Smooth muscle cell (in vitro differentiated cells): ENCODE measurements around the gene AUTS2. TPM values are rescaled to one million over a fixed set of nuclear protein-coding genes. Genes with fewer than 3 reads are reported as not detected.

Experiments used
- DNase-seq: peaks from one replicate; lab custom pipeline; 2025; ENCODE audit not compliant: unreplicated experiment; lab: John Stamatoyannopoulos, UW
- H2AFZ ChIP-seq: fragments of 200-600 bp; sonication (generic); 2 replicates; pipeline ENCODE4 v1.6.0; 2016; ENCODE audit warnings: antibody characterized with exemption, low read depth, mild to moderate bottlenecking
- H3F3A ChIP-seq: fragments of 200-600 bp; sonication (generic); 2 replicates; pipeline ENCODE4 v1.6.0; 2017; ENCODE audit warnings: antibody characterized with exemption, low read depth
- H3K27ac ChIP-seq: fragments of 200-600 bp; sonication (generic); 2 replicates; pipeline ENCODE4 v1.5.1; 2016; ENCODE audit warnings: low read depth, mild to moderate bottlenecking
- H3K27me3 ChIP-seq: fragments of 200-600 bp; sonication (generic); 2 replicates; pipeline ENCODE4 v1.6.1; 2016; ENCODE audit warnings: low read depth, mild to moderate bottlenecking
- H3K36me3 ChIP-seq: fragments of 200-600 bp; sonication (generic); 2 replicates; pipeline ENCODE4 v1.5.1; 2016; ENCODE audit warnings: low read depth
- H3K4me1 ChIP-seq: fragments of 200-600 bp; sonication (generic); 2 replicates; pipeline ENCODE4 v1.5.1; 2016; ENCODE audit warnings: low read depth
- H3K4me2 ChIP-seq: fragments of 200-600 bp; sonication (generic); 2 replicates; pipeline ENCODE4 v1.6.0; 2016; ENCODE audit warnings: mild to moderate bottlenecking
- H3K4me3 ChIP-seq: fragments of 200-600 bp; sonication (generic); 2 replicates; pipeline ENCODE4 v1.5.1; 2016; ENCODE audit warnings: mild to moderate bottlenecking
- H3K79me2 ChIP-seq: fragments of 200-600 bp; sonication (generic); 2 replicates; pipeline ENCODE4 v1.6.0; 2016; ENCODE audit warnings: low read depth, mild to moderate bottlenecking
- H3K9ac ChIP-seq: fragments of 200-600 bp; sonication (generic); 2 replicates; pipeline ENCODE4 v1.6.0; 2016; ENCODE audit warnings: low read depth
- H3K9me3 ChIP-seq: fragments of 200-600 bp; sonication (generic); replicated peaks from 2 replicates; pipeline ENCODE4 v1.5.1; 2016; ENCODE audit warnings: low read depth
- H4K20me1 ChIP-seq: fragments of 200-600 bp; sonication (generic); 2 replicates; pipeline ENCODE4 v1.6.0; 2016; ENCODE audit warnings: low read depth
- CTCF ChIP-seq: fragments of 200-600 bp; sonication (generic); IDR thresholded peaks from 2 replicates; pipeline ENCODE4 v1.5.1; 2017; ENCODE audit warnings: borderline replicate concordance, mild to moderate bottlenecking, antibody characterized with exemption; ENCODE audit not compliant: insufficient read depth, poor library complexity, severe bottlenecking
- WGBS: methylation state at CpG from one replicate; pipeline ENCODE4 v1.1.7; 2016; ENCODE audit warnings: low lambda C conversion rate; 5-methylcytosine and 5-hydroxymethylcytosine counted together
- polyA plus RNA-seq: library from polyadenylated mRNA; unstranded; fragments of >200 nt; fragmentation: Nextera tagmentation; extraction: Ambion mirVana; gene quantifications from 2 replicates; pipeline ENCODE4 v1.2.1, GENCODE V29; 2016
- total RNA-seq: library from RNA; depleted of rRNA; stranded (reverse); fragments of >200 nt; gene quantifications from 2 replicates; pipeline ENCODE4 v1.2.3, GENCODE V29; 2014

AUTS2 gene
- total and polyA plus RNA-seq, 2 experiments from 2014 or later: 6.5 to 8.6 TPM

DNA sequence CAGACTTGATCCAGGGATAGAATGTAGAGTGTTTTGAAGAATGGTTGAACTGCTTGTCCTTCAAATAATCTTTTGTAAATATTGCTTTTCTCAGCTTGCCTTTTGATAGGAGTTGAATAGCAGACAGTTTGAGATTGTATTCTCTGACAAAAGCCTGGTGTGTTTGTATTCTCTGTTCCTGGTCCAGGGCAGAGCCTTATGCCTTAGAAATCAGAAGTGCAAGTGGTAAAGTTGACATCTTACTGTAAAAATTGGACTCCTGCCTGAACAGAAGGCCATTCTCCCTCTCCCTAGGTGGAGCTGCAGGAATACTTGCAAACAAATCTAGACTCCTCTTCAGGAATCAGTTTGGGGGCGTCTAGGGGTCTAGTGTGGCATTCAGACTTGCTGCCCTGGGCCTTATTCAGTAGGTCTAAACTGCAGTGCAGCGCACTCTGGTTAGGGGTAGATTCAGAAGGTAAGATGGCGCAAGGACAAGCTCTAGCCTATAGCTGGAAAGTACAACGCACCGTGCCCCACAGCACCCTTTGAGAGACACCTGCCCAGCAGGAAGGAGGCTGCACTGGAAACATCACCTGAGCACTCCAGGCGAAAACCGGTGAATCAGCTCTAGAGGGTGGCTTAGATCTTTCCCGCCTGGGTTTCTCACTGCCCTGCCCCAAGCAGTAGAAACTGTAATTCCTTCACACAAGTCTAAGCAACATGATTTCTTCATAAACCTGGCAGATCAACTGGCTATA, 925.1 kb downstream of the AUTS2 start:
- Histone ChIP-seq H3K9ac (no peak overlapping the region), H3K4me1 (no peaks in the 10 kb centered on the region), H3K4me2 (no peak overlapping the region), H3K27me3 (peaks cover 21% of the 10 kb centered on the region), H2AFZ (no peak overlapping the region), H3K79me2 (no peaks in the 10 kb centered on the region), H4K20me1 (no peaks in the 10 kb centered on the region), H3K4me3 (no peak overlapping the region), H3K9me3 (no peaks in the 10 kb centered on the region), H3K27ac (no peak overlapping the region), H3F3A (no peaks in the 10 kb centered on the region), H3K36me3 (no peaks in the 10 kb centered on the region)
- DNase-seq: no peak
- WGBS: 93% methylated on average over 8 of the region's 8 CpGs
- no peak for TF ChIP-seq CTCF

DNA sequence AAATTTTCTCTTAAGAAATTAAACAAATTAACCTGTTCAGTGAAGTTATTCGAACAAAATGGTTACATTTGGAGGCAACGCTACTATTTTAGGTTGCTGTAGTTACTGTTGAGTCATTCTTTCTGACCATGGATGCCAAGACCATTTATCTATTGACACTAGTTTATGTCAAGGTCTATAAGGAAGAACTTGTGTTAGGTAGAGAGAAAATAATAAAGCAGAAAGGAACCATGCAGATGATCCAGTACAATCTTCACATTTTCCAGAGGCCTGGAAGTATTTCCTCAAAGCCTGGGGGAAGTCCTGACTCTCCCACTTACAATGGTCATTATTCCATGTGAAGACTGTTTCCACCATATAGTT, 925.7 kb downstream of the AUTS2 start:
- Histone ChIP-seq H3K4me3 (no peak overlapping the region), H3K36me3 (no peaks in the 10 kb centered on the region), H3K9me3 (no peaks in the 10 kb centered on the region), H3K4me1 (no peaks in the 10 kb centered on the region), H3K79me2 (no peaks in the 10 kb centered on the region), H2AFZ (no peak overlapping the region), H3K4me2 (no peak overlapping the region), H3K27ac (no peak overlapping the region), H3K9ac (no peak overlapping the region), H3F3A (no peaks in the 10 kb centered on the region), H4K20me1 (no peaks in the 10 kb centered on the region), H3K27me3 (peaks cover 21% of the 10 kb centered on the region)
- DNase-seq: no peak
- WGBS: 99% methylated on average over 2 of the region's 2 CpGs
- TF ChIP-seq CTCF: no peak

GRCh38 chr7:70525991-70526390, 927.7 kb downstream of the AUTS2 start:
- no peaks in the 10 kb centered on the region for H3K79me2 ChIP-seq
- WGBS: 80% methylated on average over 5 of the region's 5 CpGs
- H2AFZ ChIP-seq: no peak overlapping the region
- no peak overlapping the region for H3K27ac ChIP-seq
- H3F3A ChIP-seq: no peaks in the 10 kb centered on the region
- H3K4me2 ChIP-seq: no peak overlapping the region
- no peak for TF ChIP-seq CTCF
- peaks cover 21% of the 10 kb centered on the region for H3K27me3 ChIP-seq
- no peaks in the 10 kb centered on the region for H4K20me1 ChIP-seq
- no peaks in the 10 kb centered on the region for H3K36me3 ChIP-seq
- no peaks in the 10 kb centered on the region for H3K9me3 ChIP-seq
- no peak for DNase-seq
- no peak overlapping the region for H3K9ac ChIP-seq
- H3K4me1 ChIP-seq: peaks cover 9% of the 10 kb centered on the region
- no peak overlapping the region for H3K4me3 ChIP-seq

DNA sequence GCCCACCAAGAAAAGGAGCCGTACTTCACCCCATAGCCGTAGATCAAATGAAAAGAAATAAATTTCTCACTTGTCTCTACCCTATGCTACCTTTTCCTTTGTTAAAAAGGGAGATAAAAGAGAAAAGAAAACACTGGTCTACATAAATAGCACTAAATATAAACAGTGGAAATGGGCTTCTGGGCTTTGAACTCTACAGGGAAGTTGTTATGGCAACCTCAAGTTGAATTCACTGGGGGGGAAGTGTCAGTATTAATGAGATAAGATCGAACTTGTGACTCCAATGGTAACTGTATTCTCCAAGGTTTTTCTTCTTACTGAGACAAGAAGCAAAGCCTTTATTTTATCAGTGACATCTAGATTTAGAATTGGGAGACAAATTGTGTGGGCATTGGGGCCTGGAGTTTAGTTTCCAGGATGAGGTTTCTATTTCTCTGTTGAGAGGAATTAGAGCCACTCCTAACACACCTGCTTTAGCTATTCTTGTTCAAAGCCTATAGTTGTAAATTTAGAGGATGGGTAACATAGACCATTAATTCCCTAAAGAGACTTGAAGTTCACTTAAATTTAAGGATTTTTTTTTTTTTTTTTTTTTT, 929.3 kb downstream of the AUTS2 start:
- Histone ChIP-seq H3K4me2 (no peak overlapping the region), H3K4me1 (peaks cover 9% of the 10 kb centered on the region), H3K4me3 (no peak overlapping the region), H3K36me3 (no peaks in the 10 kb centered on the region), H2AFZ (no peak overlapping the region), H3K27me3 (peaks cover 16% of the 10 kb centered on the region), H3K27ac (no peak overlapping the region), H3K79me2 (no peaks in the 10 kb centered on the region), H4K20me1 (no peaks in the 10 kb centered on the region), H3K9ac (no peak overlapping the region), H3K9me3 (no peaks in the 10 kb centered on the region), H3F3A (no peaks in the 10 kb centered on the region)
- 93% methylated on average over 3 of the region's 3 CpGs for WGBS
- no peak for TF ChIP-seq CTCF
- no peak for DNase-seq
